Mammary epithelial cell (primary cell): ENCODE results near the gene MAPKAPK5.

Experiments used
- EZH2 ChIP-seq: IDR thresholded peaks from 2 replicates; pipeline ENCODE4 v1.6.1; 2012; ENCODE audit warnings: low read length, inconsistent platforms, borderline replicate concordance
- TF ChIP-seq, protein P1 (sequence below), 2 donors: IDR thresholded peaks in 1 of 2; conservative IDR thresholded peaks in 1 of 2; 2 replicates each; pipeline ENCODE4 v1.5.1; 2011 to 2012; ENCODE audit warnings: inconsistent platforms in 2 of 2, low read length in 2 of 2, mild to moderate bottlenecking in 2 of 2, control low read depth in 1 of 2, low read depth in 1 of 2; ENCODE audit not compliant: insufficient read depth in 1 of 2; ENCODE audit errors: extremely low read depth in 1 of 2

DNA sequence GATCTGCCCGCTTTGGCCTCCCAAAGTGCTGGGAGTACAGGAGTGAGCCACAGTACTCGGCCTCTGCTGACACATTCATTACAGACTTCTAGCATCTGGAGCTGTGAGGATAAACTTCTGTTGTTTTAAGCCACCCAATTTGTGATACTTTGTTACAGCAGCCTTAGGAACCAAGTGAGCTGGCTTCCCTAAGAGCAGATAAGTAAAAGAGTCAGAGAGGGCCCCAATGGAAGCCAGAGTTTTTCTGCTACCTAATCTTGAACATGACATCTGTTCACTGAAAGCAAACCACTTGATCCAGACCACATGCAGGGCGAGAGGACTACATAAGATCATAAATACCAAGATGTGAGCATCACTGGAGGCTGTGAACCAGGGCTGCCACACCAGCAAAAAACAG lies 3.7 kb upstream of the MAPKAPK5 start:
- TF ChIP-seq, protein P1, sequence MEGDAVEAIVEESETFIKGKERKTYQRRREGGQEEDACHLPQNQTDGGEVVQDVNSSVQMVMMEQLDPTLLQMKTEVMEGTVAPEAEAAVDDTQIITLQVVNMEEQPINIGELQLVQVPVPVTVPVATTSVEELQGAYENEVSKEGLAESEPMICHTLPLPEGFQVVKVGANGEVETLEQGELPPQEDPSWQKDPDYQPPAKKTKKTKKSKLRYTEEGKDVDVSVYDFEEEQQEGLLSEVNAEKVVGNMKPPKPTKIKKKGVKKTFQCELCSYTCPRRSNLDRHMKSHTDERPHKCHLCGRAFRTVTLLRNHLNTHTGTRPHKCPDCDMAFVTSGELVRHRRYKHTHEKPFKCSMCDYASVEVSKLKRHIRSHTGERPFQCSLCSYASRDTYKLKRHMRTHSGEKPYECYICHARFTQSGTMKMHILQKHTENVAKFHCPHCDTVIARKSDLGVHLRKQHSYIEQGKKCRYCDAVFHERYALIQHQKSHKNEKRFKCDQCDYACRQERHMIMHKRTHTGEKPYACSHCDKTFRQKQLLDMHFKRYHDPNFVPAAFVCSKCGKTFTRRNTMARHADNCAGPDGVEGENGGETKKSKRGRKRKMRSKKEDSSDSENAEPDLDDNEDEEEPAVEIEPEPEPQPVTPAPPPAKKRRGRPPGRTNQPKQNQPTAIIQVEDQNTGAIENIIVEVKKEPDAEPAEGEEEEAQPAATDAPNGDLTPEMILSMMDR (conservative IDR thresholded peaks at IDR 0.05 in 1 of 2, IDR thresholded peaks at IDR 0.05 in 1 of 2; ENCODE audit: extremely low read depth in 1 of 2, insufficient read depth in 1 of 2, low read depth in 1 of 2, low read length in 2 of 2) = no peak
- TF ChIP-seq EZH2 = no peak
